ENCODE results near the gene ATP8A2. TPM values are rescaled to one million over a fixed set of nuclear protein-coding genes. Genes with fewer than 3 reads are reported as not detected.

The ATP8A2 gene
- total RNA-seq, 4 donors from 2014 or later: not detected

GRCh38 chr13:25927932-25928331 is 556.2 kb downstream of the ATP8A2 start:
- H3K9me3 ChIP-seq: no peaks in the 10 kb centered on the region
- no peak for DNase-seq
- no peaks in the 10 kb centered on the region for H3K27me3 ChIP-seq
- intact Hi-C loops (cut with DNase I; ENCODE audit: low total_unique reads) (no loop called here), in situ Hi-C loops (cut with MboI; ENCODE audit: low sequenced_read_pairs in 4 of 4) (no loop called here)
- H3K4me3 ChIP-seq: no peak overlapping the region
- no peak for ATAC-seq
- H3K27ac ChIP-seq: no peak overlapping the region
- H3K36me3 ChIP-seq: no peaks in the 10 kb centered on the region
- no peak for TF ChIP-seq POLR2A (IDR thresholded peaks at IDR 0.05)
- TF ChIP-seq CTCF (IDR thresholded peaks at IDR 0.05 in 4 of 5, conservative IDR thresholded peaks at IDR 0.05 in 1 of 5): no peak
- H3K4me1 ChIP-seq: no peaks in the 10 kb centered on the region

GRCh38 chr13:25928941-25929505 is 557.2 kb downstream of the ATP8A2 start:
- in situ Hi-C loops (cut with MboI; ENCODE audit: low sequenced_read_pairs in 4 of 4): no loop called here
- no peak for TF ChIP-seq POLR2A (IDR thresholded peaks at IDR 0.05)
- TF ChIP-seq CTCF (IDR thresholded peaks at IDR 0.05 in 4 of 5, conservative IDR thresholded peaks at IDR 0.05 in 1 of 5): no peak
- Histone ChIP-seq H3K27ac (no peak overlapping the region), H3K4me3 (no peak overlapping the region), H3K9me3 (no peaks in the 10 kb centered on the region), H3K4me1 (no peaks in the 10 kb centered on the region), H3K36me3 (no peaks in the 10 kb centered on the region), H3K27me3 (no peaks in the 10 kb centered on the region)
- intact Hi-C loops (cut with DNase I; ENCODE audit: low total_unique reads): no loop called here
- ATAC-seq (no peak), DNase-seq (no peak)

- in situ Hi-C loops (cut with MboI; ENCODE audit: low sequenced_read_pairs in 4 of 4): no loop called here
Observed at GRCh38 chr13:25929816-25930215, 558.0 kb downstream of the ATP8A2 start.

GRCh38 chr13:25930653-25931052 is 558.9 kb downstream of the ATP8A2 start:
- Histone ChIP-seq H3K9me3 (no peaks in the 10 kb centered on the region), H3K27ac (no peak overlapping the region), H3K27me3 (no peaks in the 10 kb centered on the region), H3K36me3 (no peaks in the 10 kb centered on the region), H3K4me1 (no peaks in the 10 kb centered on the region), H3K4me3 (no peak overlapping the region)
- DNase-seq (no peak), ATAC-seq (no peak)
- TF ChIP-seq CTCF (IDR thresholded peaks at IDR 0.05 in 4 of 5, conservative IDR thresholded peaks at IDR 0.05 in 1 of 5): no peak
- TF ChIP-seq POLR2A (IDR thresholded peaks at IDR 0.05): no peak
- intact Hi-C loops (cut with DNase I; ENCODE audit: low total_unique reads) (no loop called here), in situ Hi-C loops (cut with MboI; ENCODE audit: low sequenced_read_pairs in 4 of 4) (no loop called here)

More at GRCh38 chr13:25929816-25930215, 558.0 kb downstream of the ATP8A2 start:
- Histone ChIP-seq H3K9me3 (no peaks in the 10 kb centered on the region), H3K4me3 (no peak overlapping the region), H3K36me3 (no peaks in the 10 kb centered on the region), H3K4me1 (no peaks in the 10 kb centered on the region), H3K27me3 (no peaks in the 10 kb centered on the region), H3K27ac (no peak overlapping the region)
- intact Hi-C loops (cut with DNase I; ENCODE audit: low total_unique reads): no loop called here
- DNase-seq: no peak
- no peak for ATAC-seq
- TF ChIP-seq POLR2A (IDR thresholded peaks at IDR 0.05): no peak
- no peak for TF ChIP-seq CTCF (IDR thresholded peaks at IDR 0.05 in 4 of 5, conservative IDR thresholded peaks at IDR 0.05 in 1 of 5)

GRCh38 chr13:25932365-25932764 is 560.6 kb downstream of the ATP8A2 start:
- Histone ChIP-seq H3K4me1 (no peaks in the 10 kb centered on the region), H3K36me3 (no peaks in the 10 kb centered on the region), H3K4me3 (no peak overlapping the region), H3K9me3 (no peaks in the 10 kb centered on the region), H3K27ac (no peak overlapping the region), H3K27me3 (no peaks in the 10 kb centered on the region)
- ATAC-seq (no peak), DNase-seq (no peak)
- no peak for TF ChIP-seq CTCF (IDR thresholded peaks at IDR 0.05 in 4 of 5, conservative IDR thresholded peaks at IDR 0.05 in 1 of 5)
- no peak for TF ChIP-seq POLR2A (IDR thresholded peaks at IDR 0.05)
- in situ Hi-C loops (cut with MboI; ENCODE audit: low sequenced_read_pairs in 4 of 4): no loop called here
- intact Hi-C loops (cut with DNase I; ENCODE audit: low total_unique reads): no loop called here
